IPS DF 6.9 (cell line): Measurements from ENCODE around the gene RAB38.

Experiments
- DNase-seq: peaks from one replicate; pipeline ENCODE4 v3.0.0-alpha.2; 2013; ENCODE audit warnings: low read depth, low spot score
- H3K27ac ChIP-seq: one replicate; pipeline ENCODE4 v1.5.1; 2013; ENCODE audit warnings: low read length, control low read depth
- H3K27me3 ChIP-seq: 2 replicates; pipeline ENCODE4 v1.6.1; 2013; ENCODE audit warnings: mild to moderate bottlenecking, low read length; ENCODE audit not compliant: control insufficient read depth, insufficient read depth
- H3K36me3 ChIP-seq: 2 replicates; pipeline ENCODE4 v1.6.1; 2013; ENCODE audit warnings: low read length; ENCODE audit not compliant: control insufficient read depth, insufficient read depth
- H3K4me1 ChIP-seq: 2 replicates; pipeline ENCODE4 v1.6.1; 2013; ENCODE audit warnings: low read length; ENCODE audit not compliant: control insufficient read depth, insufficient read depth
- H3K4me3 ChIP-seq: 2 replicates; pipeline ENCODE4 v1.5.1; 2013; ENCODE audit warnings: mild to moderate bottlenecking, low read length
- H3K9me3 ChIP-seq: 2 replicates; pipeline ENCODE4 v1.6.1; 2013; ENCODE audit warnings: low read length, inconsistent platforms; ENCODE audit not compliant: control insufficient read depth, insufficient read depth
- WGBS: extraction: QIAGEN DNeasy Blood & Tissue Kit; methylation state at CpG from one replicate; pipeline ENCODE4 v1.1.7; 2013; ENCODE audit warnings: mixed read lengths, missing lambda C conversion rate; ENCODE audit not compliant: insufficient read length, insufficient coverage; 5-methylcytosine and 5-hydroxymethylcytosine counted together

RAB38 gene

GRCh38 chr11:88174709-88175568, at the start of gene RAB38:
TSS of gene RAB38 (minus strand) at chr11:88175443. CDS start at chr11:88175384, 59 bp downstream.
- H3K27ac ChIP-seq: no peak within 1 kb of the TSS
- peak within 1 kb of the TSS; percentile 49; the same call in 1 of the 2 replicates for H3K4me3 ChIP-seq
- no peaks in the 10 kb centered on the region for H3K9me3 ChIP-seq
- no peaks in the 10 kb centered on the region for H3K36me3 ChIP-seq
- peak; percentile 9 for DNase-seq
- no CpG with 5 or more reads among the region's 54 CpGs for WGBS
- peaks cover 3% of the 10 kb centered on the region; the same call in 1 of the 2 replicates for H3K4me1 ChIP-seq
- H3K27me3 ChIP-seq: no peaks in the 10 kb centered on the region

- Histone ChIP-seq H3K4me3 (no peak overlapping the region), H3K36me3 (no peaks in the 10 kb centered on the region), H3K27ac (no peak overlapping the region), H3K4me1 (no peaks in the 10 kb centered on the region), H3K9me3 (no peaks in the 10 kb centered on the region), H3K27me3 (no peaks in the 10 kb centered on the region)
- DNase-seq: no peak
Observed at GRCh38 chr11:88213406-88213805, 38.2 kb upstream of the RAB38 start.

GRCh38 chr11:88212300-88212699, 37.1 kb upstream of the RAB38 start:
- Histone ChIP-seq H3K27me3 (no peaks in the 10 kb centered on the region), H3K4me1 (no peaks in the 10 kb centered on the region), H3K9me3 (no peaks in the 10 kb centered on the region), H3K4me3 (no peak overlapping the region), H3K27ac (no peak overlapping the region), H3K36me3 (no peaks in the 10 kb centered on the region)
- WGBS: no CpG with 5 or more reads among the region's 1 CpG
- no peak for DNase-seq

GRCh38 chr11:88208745-88209144, 33.5 kb upstream of the RAB38 start:
- Histone ChIP-seq H3K4me1 (no peaks in the 10 kb centered on the region), H3K36me3 (no peaks in the 10 kb centered on the region), H3K4me3 (no peak overlapping the region), H3K27me3 (no peaks in the 10 kb centered on the region), H3K9me3 (no peaks in the 10 kb centered on the region), H3K27ac (no peak overlapping the region)
- no CpG with 5 or more reads among the region's 2 CpGs for WGBS
- no peak for DNase-seq

- H3K27me3 ChIP-seq: no peaks in the 10 kb centered on the region
- no peak overlapping the region for H3K27ac ChIP-seq
- H3K4me1 ChIP-seq: no peaks in the 10 kb centered on the region; the same call in 1 of the 2 replicates
- no CpG with 5 or more reads among the region's 1 CpG for WGBS
- H3K36me3 ChIP-seq: no peaks in the 10 kb centered on the region
- no peak for DNase-seq
- no peaks in the 10 kb centered on the region for H3K9me3 ChIP-seq
- H3K4me3 ChIP-seq: no peak overlapping the region
Observed at GRCh38 chr11:88206751-88207150, 31.5 kb upstream of the RAB38 start.

GRCh38 chr11:88204353-88204752, 29.1 kb upstream of the RAB38 start:
- Histone ChIP-seq H3K27me3 (no peaks in the 10 kb centered on the region), H3K4me3 (no peak overlapping the region), H3K4me1 (no peaks in the 10 kb centered on the region; the same call in 1 of the 2 replicates), H3K36me3 (no peaks in the 10 kb centered on the region), H3K9me3 (no peaks in the 10 kb centered on the region), H3K27ac (no peak overlapping the region)
- no CpG with 5 or more reads among the region's 3 CpGs for WGBS
- DNase-seq: no peak

GRCh38 chr11:88203604-88204003, 28.4 kb upstream of the RAB38 start:
- Histone ChIP-seq H3K27ac (no peak overlapping the region), H3K4me3 (no peak overlapping the region), H3K27me3 (no peaks in the 10 kb centered on the region), H3K9me3 (no peaks in the 10 kb centered on the region), H3K36me3 (no peaks in the 10 kb centered on the region), H3K4me1 (no peaks in the 10 kb centered on the region; the same call in 1 of the 2 replicates)
- DNase-seq: no peak
- no CpG with 5 or more reads among the region's 2 CpGs for WGBS

GRCh38 chr11:88202498-88202897, 27.3 kb upstream of the RAB38 start:
- DNase-seq: no peak
- Histone ChIP-seq H3K27ac (no peak overlapping the region), H3K9me3 (no peaks in the 10 kb centered on the region), H3K4me3 (no peak overlapping the region), H3K4me1 (no peaks in the 10 kb centered on the region; the same call in 1 of the 2 replicates), H3K27me3 (no peaks in the 10 kb centered on the region), H3K36me3 (no peaks in the 10 kb centered on the region)
- no CpG with 5 or more reads among the region's 1 CpG for WGBS

- Histone ChIP-seq H3K27me3 (no peaks in the 10 kb centered on the region), H3K36me3 (no peaks in the 10 kb centered on the region), H3K9me3 (no peaks in the 10 kb centered on the region), H3K4me1 (no peaks in the 10 kb centered on the region), H3K4me3 (no peak overlapping the region), H3K27ac (no peak overlapping the region)
- no peak for DNase-seq
Observed at GRCh38 chr11:88196393-88196792, 21.1 kb upstream of the RAB38 start.

GRCh38 chr11:88195908-88196307, 20.7 kb upstream of the RAB38 start:
- no peak overlapping the region for H3K4me3 ChIP-seq
- no peaks in the 10 kb centered on the region for H3K9me3 ChIP-seq
- H3K4me1 ChIP-seq: no peaks in the 10 kb centered on the region
- no peak overlapping the region for H3K27ac ChIP-seq
- no peaks in the 10 kb centered on the region for H3K27me3 ChIP-seq
- DNase-seq: no peak
- no peaks in the 10 kb centered on the region for H3K36me3 ChIP-seq

- no peak overlapping the region for H3K4me3 ChIP-seq
- H3K27me3 ChIP-seq: no peaks in the 10 kb centered on the region
- no peak for DNase-seq
- no CpG with 5 or more reads among the region's 1 CpG for WGBS
- no peak overlapping the region for H3K27ac ChIP-seq
- H3K9me3 ChIP-seq: no peaks in the 10 kb centered on the region
- no peaks in the 10 kb centered on the region for H3K4me1 ChIP-seq
- no peaks in the 10 kb centered on the region for H3K36me3 ChIP-seq
Observed at GRCh38 chr11:88194990-88195389, 19.7 kb upstream of the RAB38 start.
